DMS114 treated with DMSO at 0.1 percent for 48 hours (cell line): Measurements from ENCODE around the gene CLDN17.

Source experiments
- DNase-seq: peaks from one replicate; lab custom pipeline; 2025; ENCODE audit not compliant: unreplicated experiment; lab: John Stamatoyannopoulos, UW

CLDN17 gene

GRCh38 chr21:30126576-30126975 is 40.0 kb downstream of the CLDN17 start:
- DNase-seq = no peak

GRCh38 chr21:30117631-30118030 is 49.0 kb downstream of the CLDN17 start:
- no peak for DNase-seq

DNA sequence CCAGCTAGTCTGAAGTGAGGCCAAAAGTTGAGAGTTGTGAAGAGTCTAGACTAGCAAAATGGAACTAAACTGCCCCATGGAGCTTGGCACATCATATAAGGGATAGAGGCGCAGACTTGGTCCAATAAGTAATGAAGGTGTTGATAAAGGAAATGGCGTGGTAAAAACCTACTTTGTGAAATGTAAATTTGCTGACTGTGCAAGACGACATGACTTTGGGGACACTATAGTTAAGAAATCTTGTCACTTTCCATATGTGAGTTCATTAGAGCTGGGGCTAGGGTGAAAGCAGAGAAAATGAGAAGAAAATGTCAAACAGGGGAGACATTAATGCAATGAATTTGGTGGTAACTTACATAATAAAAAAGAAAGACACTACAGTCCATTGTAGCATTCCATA is 50.1 kb downstream of the CLDN17 start:
- no peak for DNase-seq
